ENCODE results near the gene RBM7. TPM values are rescaled to one million over a fixed set of nuclear protein-coding genes. Genes with fewer than 3 reads are reported as not detected.

The RBM7 gene
- total RNA-seq, 6 donors from 2014 or later, result 2.2 to 35.2 (median 21.4) TPM

DNA sequence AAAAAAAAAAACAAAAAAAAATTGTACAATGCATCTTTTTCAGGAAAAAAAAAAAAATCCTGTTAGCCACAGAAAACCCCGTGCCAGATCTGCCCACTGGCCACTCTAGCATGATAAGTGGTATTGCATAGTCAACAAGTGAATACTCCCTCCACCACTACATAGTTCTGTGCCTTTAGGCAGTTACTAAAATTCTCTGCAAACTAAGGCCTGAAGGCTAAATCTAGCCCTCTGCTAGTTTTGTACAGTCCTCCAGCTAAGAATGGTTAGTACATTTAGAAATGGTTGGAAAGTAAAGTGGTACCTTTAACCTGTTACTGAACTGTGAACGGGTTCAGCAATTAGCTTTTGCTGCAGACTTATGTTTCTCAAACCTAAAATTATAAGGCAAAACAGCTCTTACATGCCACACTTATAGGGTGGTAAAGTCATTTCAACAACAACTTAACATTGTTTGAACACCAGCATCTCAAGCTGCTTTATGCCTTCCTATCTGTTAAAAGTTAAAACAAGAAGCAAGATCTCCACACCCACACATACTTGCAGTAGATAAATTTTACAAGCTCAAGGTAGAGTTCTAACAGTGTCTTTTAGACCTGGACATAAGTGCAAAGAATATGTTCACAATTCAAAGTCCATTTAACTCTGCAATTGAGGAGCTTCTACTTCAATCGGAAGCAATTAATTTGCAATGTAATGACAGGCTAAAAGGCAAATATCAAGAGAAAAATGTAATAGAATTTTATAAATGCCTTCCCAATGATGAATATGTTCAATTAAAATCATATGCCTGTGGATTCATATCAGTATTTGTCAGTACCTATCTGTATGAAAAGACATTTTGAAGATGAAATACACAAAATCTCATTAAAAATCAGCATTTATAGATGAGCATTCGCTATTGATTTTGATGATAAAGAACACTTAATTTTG, 7.5 kb upstream of the RBM7 start:
- DNase-seq, result no peak
- TF ChIP-seq EP300 (IDR thresholded peaks at IDR 0.05) (no peak), POLR2AphosphoS5 (IDR thresholded peaks at IDR 0.05) (no peak), POLR2A (IDR thresholded peaks at IDR 0.05) (no peak)
- TF ChIP-seq, protein P1, sequence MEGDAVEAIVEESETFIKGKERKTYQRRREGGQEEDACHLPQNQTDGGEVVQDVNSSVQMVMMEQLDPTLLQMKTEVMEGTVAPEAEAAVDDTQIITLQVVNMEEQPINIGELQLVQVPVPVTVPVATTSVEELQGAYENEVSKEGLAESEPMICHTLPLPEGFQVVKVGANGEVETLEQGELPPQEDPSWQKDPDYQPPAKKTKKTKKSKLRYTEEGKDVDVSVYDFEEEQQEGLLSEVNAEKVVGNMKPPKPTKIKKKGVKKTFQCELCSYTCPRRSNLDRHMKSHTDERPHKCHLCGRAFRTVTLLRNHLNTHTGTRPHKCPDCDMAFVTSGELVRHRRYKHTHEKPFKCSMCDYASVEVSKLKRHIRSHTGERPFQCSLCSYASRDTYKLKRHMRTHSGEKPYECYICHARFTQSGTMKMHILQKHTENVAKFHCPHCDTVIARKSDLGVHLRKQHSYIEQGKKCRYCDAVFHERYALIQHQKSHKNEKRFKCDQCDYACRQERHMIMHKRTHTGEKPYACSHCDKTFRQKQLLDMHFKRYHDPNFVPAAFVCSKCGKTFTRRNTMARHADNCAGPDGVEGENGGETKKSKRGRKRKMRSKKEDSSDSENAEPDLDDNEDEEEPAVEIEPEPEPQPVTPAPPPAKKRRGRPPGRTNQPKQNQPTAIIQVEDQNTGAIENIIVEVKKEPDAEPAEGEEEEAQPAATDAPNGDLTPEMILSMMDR (IDR thresholded peaks at IDR 0.05), result no peak
- ATAC-seq (ENCODE audit: low FRiP score in 2 of 2), result no peak
- H3K36me3 ChIP-seq, result no peaks in the 10 kb centered on the region
- no peaks in the 10 kb centered on the region for H3K9me3 ChIP-seq
- H3K4me3 ChIP-seq, result no peak overlapping the region
- WGBS, 2 donors, result 72 to 75% methylated on average over 4 of the region's 4 CpGs
- no peaks in the 10 kb centered on the region for H3K27me3 ChIP-seq
- peaks cover 0 to 10% (median 9%) of the 10 kb centered on the region in 4 donors for H3K4me1 ChIP-seq
- H3K27ac ChIP-seq, result no peak overlapping the region

DNA sequence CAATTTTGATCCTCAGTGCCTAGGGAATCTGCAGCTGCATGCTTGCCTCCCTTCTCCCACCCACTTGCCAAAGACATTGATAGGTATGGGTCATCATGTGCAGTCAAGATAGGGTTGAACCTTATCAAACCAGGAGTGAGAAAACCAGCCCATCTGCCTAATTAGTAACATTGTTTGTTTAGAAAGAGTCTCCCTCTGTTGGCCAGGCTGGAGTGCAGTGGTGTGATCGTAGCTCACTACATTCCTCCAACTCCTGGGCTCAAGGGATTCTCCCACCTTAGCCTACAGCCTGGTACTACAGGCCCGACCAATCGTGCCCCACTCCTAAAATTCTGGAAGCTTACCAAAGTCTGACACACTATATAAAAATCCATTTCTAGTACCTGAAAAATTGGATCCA, 4.7 kb upstream of the RBM7 start:
- H3K9me3 ChIP-seq, result no peaks in the 10 kb centered on the region
- WGBS, 2 donors, result 39 to 47% methylated on average over 3 of the region's 3 CpGs
- TF ChIP-seq EP300 (IDR thresholded peaks at IDR 0.05) (no peak), POLR2AphosphoS5 (IDR thresholded peaks at IDR 0.05) (no peak), POLR2A (IDR thresholded peaks at IDR 0.05) (no peak)
- TF ChIP-seq, protein P1 (IDR thresholded peaks at IDR 0.05), result no peak
- no peaks in the 10 kb centered on the region for H3K36me3 ChIP-seq
- H3K27me3 ChIP-seq, result no peaks in the 10 kb centered on the region
- H3K4me3 ChIP-seq, result no peak overlapping the region
- H3K27ac ChIP-seq, result no peak overlapping the region
- no peak for DNase-seq
- peaks cover 0 to 29% (median 22%) of the 10 kb centered on the region in 4 donors for H3K4me1 ChIP-seq
- no peak for ATAC-seq (ENCODE audit: low FRiP score in 2 of 2)

DNA sequence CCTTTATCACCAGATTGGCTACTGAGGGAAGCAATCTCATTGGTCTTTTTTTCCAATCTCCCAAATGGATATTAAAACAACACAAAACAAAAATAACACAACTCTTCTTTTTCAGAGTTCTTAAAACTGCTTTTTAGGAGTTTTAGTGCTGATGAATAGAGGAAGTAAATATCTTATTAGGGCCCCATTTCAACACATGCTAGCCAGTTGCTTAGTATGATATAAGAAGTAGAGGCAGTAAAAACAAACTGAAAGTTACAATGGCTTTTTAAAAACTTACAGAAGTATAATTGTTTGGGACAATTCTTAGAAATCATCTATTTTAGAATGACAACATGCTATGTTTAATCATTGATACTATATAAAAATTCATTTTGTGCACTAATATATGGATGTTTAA, 3.5 kb upstream of the RBM7 start:
- Histone ChIP-seq H3K36me3 (no peaks in the 10 kb centered on the region), H3K9me3 (no peaks in the 10 kb centered on the region), H3K4me1 (peaks cover 0 to 36% (median 26%) of the 10 kb centered on the region in 4 donors), H3K4me3 (no peak overlapping the region), H3K27me3 (no peaks in the 10 kb centered on the region), H3K27ac (no peak overlapping the region)
- TF ChIP-seq, protein P1 (IDR thresholded peaks at IDR 0.05), result no peak
- ATAC-seq (ENCODE audit: low FRiP score in 2 of 2), result no peak
- DNase-seq, result no peak

GRCh38 chr11:114397349-114397982, 3.0 kb upstream of the RBM7 start:
- Histone ChIP-seq H3K27ac (no peak overlapping the region), H3K9me3 (no peaks in the 10 kb centered on the region), H3K4me3 (no peak overlapping the region), H3K36me3 (no peaks in the 10 kb centered on the region), H3K27me3 (no peaks in the 10 kb centered on the region), H3K4me1 (peaks cover 1 to 40% (median 28%) of the 10 kb centered on the region in 4 donors)
- WGBS, 2 donors, result 77 to 90% methylated on average over 2 of the region's 2 CpGs
- DNase-seq (no peak), ATAC-seq (ENCODE audit: low FRiP score in 2 of 2) (no peak)
- no peak for TF ChIP-seq EP300 (IDR thresholded peaks at IDR 0.05)
- no peak for TF ChIP-seq POLR2A (IDR thresholded peaks at IDR 0.05)
- TF ChIP-seq, protein P1 (IDR thresholded peaks at IDR 0.05), result no peak
- no peak for TF ChIP-seq POLR2AphosphoS5 (IDR thresholded peaks at IDR 0.05)
